HEK293 (cell line): ENCODE results near the gene MATN1.

Experiments used
- HIC1 ChIP-seq: fragments of 450-650 bp; formaldehyde crosslinking; IDR thresholded peaks from 2 replicates; pipeline ENCODE4 v1.5.1; 2016; ENCODE audit warnings: missing biosample characterization, missing genetic modification characterization
- KLF1 ChIP-seq: fragments of 450-650 bp; formaldehyde crosslinking; IDR thresholded peaks from 2 replicates; pipeline ENCODE4 v1.5.1; 2016; ENCODE audit warnings: missing biosample characterization, missing genetic modification characterization
- KLF16 ChIP-seq: fragments of 450-650 bp; formaldehyde crosslinking; IDR thresholded peaks from 2 replicates; pipeline ENCODE4 v1.5.1; 2017; ENCODE audit warnings: missing biosample characterization, missing genetic modification characterization
- MEIS1 ChIP-seq: sonication (generic); formaldehyde crosslinking; IDR thresholded peaks from 2 replicates; pipeline ENCODE4 v1.8.1; 2022; ENCODE audit warnings: missing genetic modification reagents, mild to moderate bottlenecking, borderline replicate concordance
- PRDM10 ChIP-seq: fragments of 450-650 bp; formaldehyde crosslinking; IDR thresholded peaks from 2 replicates; pipeline ENCODE4 v1.5.1; 2016; ENCODE audit warnings: missing biosample characterization, missing genetic modification characterization
- PRDM2 ChIP-seq: fragments of 450-650 bp; formaldehyde crosslinking; IDR thresholded peaks from 2 replicates; pipeline ENCODE4 v1.5.1; 2016; ENCODE audit warnings: missing biosample characterization, missing genetic modification characterization, borderline replicate concordance
- TCF7L2 ChIP-seq: IDR thresholded peaks from 2 replicates; pipeline ENCODE4 v1.6.1; 2011; ENCODE audit warnings: low read depth, mild to moderate bottlenecking, inconsistent platforms, low read length, moderate library complexity, borderline replicate concordance
- TRIM28 ChIP-seq: IDR thresholded peaks from 2 replicates; pipeline ENCODE4 v1.6.1; 2011; ENCODE audit warnings: low read length, control low read depth, borderline replicate concordance
- ZBTB20 ChIP-seq: fragments of 450-650 bp; formaldehyde crosslinking; IDR thresholded peaks from 2 replicates; pipeline ENCODE4 v1.5.1; 2016; ENCODE audit warnings: missing biosample characterization, missing genetic modification characterization
- ZIC2 ChIP-seq: fragments of 450-650 bp; formaldehyde crosslinking; IDR thresholded peaks from 2 replicates; pipeline ENCODE4 v1.5.1; 2016; ENCODE audit warnings: missing biosample characterization, missing genetic modification characterization
- ZNF140 ChIP-seq: fragments of 450-650 bp; formaldehyde crosslinking; IDR thresholded peaks from 2 replicates; pipeline ENCODE4 v1.5.1; 2016; ENCODE audit warnings: missing biosample characterization, missing genetic modification characterization
- ZNF157 ChIP-seq: fragments of 450-650 bp; formaldehyde crosslinking; IDR thresholded peaks from 2 replicates; pipeline ENCODE4 v1.5.1; 2016; ENCODE audit warnings: missing biosample characterization, missing genetic modification characterization
- ZNF24 ChIP-seq: fragments of 450-650 bp; formaldehyde crosslinking; IDR thresholded peaks from 2 replicates; pipeline ENCODE4 v1.5.1; 2016; ENCODE audit warnings: missing biosample characterization, missing genetic modification characterization
- ZNF266 ChIP-seq: fragments of 450-650 bp; formaldehyde crosslinking; IDR thresholded peaks from 2 replicates; pipeline ENCODE4 v1.5.1; 2016; ENCODE audit warnings: missing biosample characterization, missing genetic modification characterization, low read depth
- ZNF324 ChIP-seq: fragments of 450-650 bp; formaldehyde crosslinking; IDR thresholded peaks from 2 replicates; pipeline ENCODE4 v1.5.1; 2016; ENCODE audit warnings: missing biosample characterization, missing genetic modification characterization
- ZNF362 ChIP-seq: fragments of 450-650 bp; formaldehyde crosslinking; IDR thresholded peaks from 2 replicates; pipeline ENCODE4 v1.5.1; 2016; ENCODE audit warnings: missing biosample characterization, missing genetic modification characterization
- ZNF394 ChIP-seq: fragments of 450-650 bp; formaldehyde crosslinking; IDR thresholded peaks from 2 replicates; pipeline ENCODE4 v1.5.1; 2016; ENCODE audit warnings: missing biosample characterization, missing genetic modification characterization, mild to moderate bottlenecking, moderate library complexity, borderline replicate concordance
- ZNF416 ChIP-seq: fragments of 450-650 bp; formaldehyde crosslinking; IDR thresholded peaks from 2 replicates; pipeline ENCODE4 v1.5.1; 2016; ENCODE audit warnings: missing biosample characterization, missing genetic modification characterization
- ZNF423 ChIP-seq: fragments of 450-650 bp; formaldehyde crosslinking; IDR thresholded peaks from 2 replicates; pipeline ENCODE4 v1.5.1; 2016; ENCODE audit warnings: missing biosample characterization, missing genetic modification characterization
- ZNF521 ChIP-seq: fragments of 450-650 bp; formaldehyde crosslinking; IDR thresholded peaks from 2 replicates; pipeline ENCODE4 v1.5.1; 2017; ENCODE audit warnings: missing biosample characterization, mild to moderate bottlenecking, missing genetic modification characterization
- ZNF530 ChIP-seq: fragments of 450-650 bp; formaldehyde crosslinking; IDR thresholded peaks from 2 replicates; pipeline ENCODE4 v1.5.1; 2016; ENCODE audit warnings: low read depth, missing biosample characterization, missing genetic modification characterization
- ZNF580 ChIP-seq: fragments of 450-650 bp; formaldehyde crosslinking; IDR thresholded peaks from 2 replicates; pipeline ENCODE4 v1.5.1; 2016; ENCODE audit warnings: missing biosample characterization, missing genetic modification characterization
- ZNF626 ChIP-seq: fragments of 450-650 bp; sonication (Bioruptor Pico); formaldehyde crosslinking; IDR thresholded peaks from 2 replicates; pipeline ENCODE4 v1.5.1; 2018; ENCODE audit warnings: missing biosample characterization, missing genetic modification characterization, inconsistent platforms
- ZNF704 ChIP-seq: fragments of 450-650 bp; formaldehyde crosslinking; IDR thresholded peaks from 2 replicates; pipeline ENCODE4 v1.5.1; 2016; ENCODE audit warnings: missing biosample characterization, missing genetic modification characterization
- ZNF747 ChIP-seq: fragments of 450-650 bp; formaldehyde crosslinking; IDR thresholded peaks from 2 replicates; pipeline ENCODE4 v1.5.1; 2016; ENCODE audit warnings: missing biosample characterization, missing genetic modification characterization
- ZNF785 ChIP-seq: fragments of 450-650 bp; formaldehyde crosslinking; IDR thresholded peaks from 2 replicates; pipeline ENCODE4 v1.5.1; 2016; ENCODE audit warnings: missing biosample characterization, missing genetic modification characterization
- ZSCAN30 ChIP-seq: fragments of 450-650 bp; IDR thresholded peaks from 2 replicates; pipeline ENCODE4 v1.5.1; 2018; ENCODE audit warnings: missing biosample characterization, mild to moderate bottlenecking, missing genetic modification characterization, moderate library complexity

The MATN1 gene

GRCh38 chr1:30748098-30748698 lies 24.8 kb upstream of the MATN1 start (continued):
- TF ChIP-seq TCF7L2 (no peak), ZNF530 (tag by site-specific recombination) (no peak), ZNF785 (tag by site-specific recombination) (no peak), HIC1 (tag by site-specific recombination) (no peak), ZNF580 (tag by site-specific recombination) (no peak), KLF16 (tag by site-specific recombination) (no peak), ZNF362 (tag by site-specific recombination) (no peak), ZNF140 (tag by site-specific recombination) (no peak), ZNF521 (no peak), ZNF324 (tag by site-specific recombination) (no peak), ZNF626 (no peak), ZNF704 (tag by site-specific recombination) (no peak), TRIM28 (peak; percentile 74), ZNF747 (no peak), ZBTB20 (tag by site-specific recombination) (no peak), PRDM10 (tag by site-specific recombination) (peak; percentile 74), ZNF266 (tag by site-specific recombination) (no peak), ZNF157 (tag by site-specific recombination) (no peak), ZNF416 (no peak), ZSCAN30 (tag by site-specific recombination) (no peak), ZIC2 (no peak), ZNF423 (tag by site-specific recombination) (no peak), ZNF394 (tag by site-specific recombination) (0 out of 2 replicates have a peak, but pooled peaks have one; percentile 14), KLF1 (tag by site-specific recombination) (peak; percentile 70), PRDM2 (tag by site-specific recombination) (no peak), ZNF24 (tag by site-specific recombination) (no peak), MEIS1 (no peak)
